ENCODE measurements around the gene KIF3A. TPM values are rescaled to one million over a fixed set of nuclear protein-coding genes. Genes with fewer than 3 reads are reported as not detected.

Gene KIF3A
- polyA plus RNA-seq, 1 donor from 2014 or later = 94.4 TPM

DNA sequence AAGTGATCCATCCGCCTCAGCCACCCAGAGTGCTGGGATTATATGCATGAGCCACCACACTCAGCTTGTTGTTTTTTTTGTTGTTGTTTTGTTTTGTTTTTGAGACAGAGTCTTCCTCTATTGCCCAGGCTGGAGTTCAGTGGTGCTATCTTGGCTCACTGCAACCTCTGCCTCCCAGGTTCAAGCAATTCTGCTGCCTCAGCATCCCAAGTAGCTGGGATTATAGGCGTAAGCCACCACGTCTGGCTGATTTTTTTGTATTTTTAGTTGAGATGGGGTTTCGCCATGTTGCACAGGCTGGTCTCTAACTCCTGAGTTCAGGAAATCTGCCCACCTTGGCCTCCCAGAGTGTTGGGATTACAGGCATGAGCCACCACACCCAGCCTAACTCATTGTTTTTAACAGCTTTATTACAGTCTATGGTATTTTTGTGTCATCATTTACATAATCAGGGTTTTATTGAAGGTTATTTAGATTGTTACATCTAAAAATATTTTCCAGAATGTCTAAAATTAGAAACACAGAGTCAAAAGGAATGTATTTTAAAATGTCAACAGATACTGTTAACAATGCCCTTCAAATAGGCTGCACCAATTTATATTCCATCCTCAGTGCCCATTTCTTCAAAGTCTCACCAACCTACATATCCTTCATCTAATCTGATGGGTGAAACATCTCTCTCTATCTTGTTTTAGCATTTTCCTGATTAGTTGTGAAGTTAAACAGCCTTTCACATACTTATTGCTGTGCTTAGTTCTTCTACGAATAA lies 18.6 kb downstream of the KIF3A start:
- H3K4me3 ChIP-seq (ENCODE audit: low read length) = no peak overlapping the region
- H3K4me2 ChIP-seq (ENCODE audit: low read length) = no peak overlapping the region
- no peaks in the 10 kb centered on the region for H4K20me1 ChIP-seq (ENCODE audit: insufficient read depth)
- H3K9ac ChIP-seq (ENCODE audit: low read length) = no peak overlapping the region
- H3K9me2 ChIP-seq (ENCODE audit: insufficient read depth, low read length) = no peaks in the 10 kb centered on the region
- no peaks in the 10 kb centered on the region for H3K9me3 ChIP-seq (ENCODE audit: low read length)
- H3F3A ChIP-seq (ENCODE audit: insufficient read depth, low read length, poor library complexity, severe bottlenecking) = no peaks in the 10 kb centered on the region
- no peak for TF ChIP-seq POLR2AphosphoS5 (IDR thresholded peaks at IDR 0.05)
- TF ChIP-seq, protein P1, sequence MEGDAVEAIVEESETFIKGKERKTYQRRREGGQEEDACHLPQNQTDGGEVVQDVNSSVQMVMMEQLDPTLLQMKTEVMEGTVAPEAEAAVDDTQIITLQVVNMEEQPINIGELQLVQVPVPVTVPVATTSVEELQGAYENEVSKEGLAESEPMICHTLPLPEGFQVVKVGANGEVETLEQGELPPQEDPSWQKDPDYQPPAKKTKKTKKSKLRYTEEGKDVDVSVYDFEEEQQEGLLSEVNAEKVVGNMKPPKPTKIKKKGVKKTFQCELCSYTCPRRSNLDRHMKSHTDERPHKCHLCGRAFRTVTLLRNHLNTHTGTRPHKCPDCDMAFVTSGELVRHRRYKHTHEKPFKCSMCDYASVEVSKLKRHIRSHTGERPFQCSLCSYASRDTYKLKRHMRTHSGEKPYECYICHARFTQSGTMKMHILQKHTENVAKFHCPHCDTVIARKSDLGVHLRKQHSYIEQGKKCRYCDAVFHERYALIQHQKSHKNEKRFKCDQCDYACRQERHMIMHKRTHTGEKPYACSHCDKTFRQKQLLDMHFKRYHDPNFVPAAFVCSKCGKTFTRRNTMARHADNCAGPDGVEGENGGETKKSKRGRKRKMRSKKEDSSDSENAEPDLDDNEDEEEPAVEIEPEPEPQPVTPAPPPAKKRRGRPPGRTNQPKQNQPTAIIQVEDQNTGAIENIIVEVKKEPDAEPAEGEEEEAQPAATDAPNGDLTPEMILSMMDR (IDR thresholded peaks at IDR 0.05; ENCODE audit: poor library complexity, severe bottlenecking) = no peak
- TF ChIP-seq SMC3 (conservative IDR thresholded peaks at IDR 0.05; ENCODE audit: poor library complexity) = no peak
- no peak for TF ChIP-seq EP300 (conservative IDR thresholded peaks at IDR 0.05; ENCODE audit: poor library complexity, severe bottlenecking)
- TF ChIP-seq MXI1 (conservative IDR thresholded peaks at IDR 0.05; ENCODE audit: poor library complexity, severe bottlenecking) = no peak
- no peak for TF ChIP-seq EZH2 (IDR thresholded peaks at IDR 0.05; ENCODE audit: borderline replicate concordance, insufficient read depth, low read length, poor library complexity, severe bottlenecking)
- TF ChIP-seq TAF1 (IDR thresholded peaks at IDR 0.05; ENCODE audit: low read depth) = no peak
- TF ChIP-seq, protein P2, sequence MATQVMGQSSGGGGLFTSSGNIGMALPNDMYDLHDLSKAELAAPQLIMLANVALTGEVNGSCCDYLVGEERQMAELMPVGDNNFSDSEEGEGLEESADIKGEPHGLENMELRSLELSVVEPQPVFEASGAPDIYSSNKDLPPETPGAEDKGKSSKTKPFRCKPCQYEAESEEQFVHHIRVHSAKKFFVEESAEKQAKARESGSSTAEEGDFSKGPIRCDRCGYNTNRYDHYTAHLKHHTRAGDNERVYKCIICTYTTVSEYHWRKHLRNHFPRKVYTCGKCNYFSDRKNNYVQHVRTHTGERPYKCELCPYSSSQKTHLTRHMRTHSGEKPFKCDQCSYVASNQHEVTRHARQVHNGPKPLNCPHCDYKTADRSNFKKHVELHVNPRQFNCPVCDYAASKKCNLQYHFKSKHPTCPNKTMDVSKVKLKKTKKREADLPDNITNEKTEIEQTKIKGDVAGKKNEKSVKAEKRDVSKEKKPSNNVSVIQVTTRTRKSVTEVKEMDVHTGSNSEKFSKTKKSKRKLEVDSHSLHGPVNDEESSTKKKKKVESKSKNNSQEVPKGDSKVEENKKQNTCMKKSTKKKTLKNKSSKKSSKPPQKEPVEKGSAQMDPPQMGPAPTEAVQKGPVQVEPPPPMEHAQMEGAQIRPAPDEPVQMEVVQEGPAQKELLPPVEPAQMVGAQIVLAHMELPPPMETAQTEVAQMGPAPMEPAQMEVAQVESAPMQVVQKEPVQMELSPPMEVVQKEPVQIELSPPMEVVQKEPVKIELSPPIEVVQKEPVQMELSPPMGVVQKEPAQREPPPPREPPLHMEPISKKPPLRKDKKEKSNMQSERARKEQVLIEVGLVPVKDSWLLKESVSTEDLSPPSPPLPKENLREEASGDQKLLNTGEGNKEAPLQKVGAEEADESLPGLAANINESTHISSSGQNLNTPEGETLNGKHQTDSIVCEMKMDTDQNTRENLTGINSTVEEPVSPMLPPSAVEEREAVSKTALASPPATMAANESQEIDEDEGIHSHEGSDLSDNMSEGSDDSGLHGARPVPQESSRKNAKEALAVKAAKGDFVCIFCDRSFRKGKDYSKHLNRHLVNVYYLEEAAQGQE (IDR thresholded peaks at IDR 0.05; ENCODE audit: borderline replicate concordance) = no peak
- no peak for TF ChIP-seq RAD21 (conservative IDR thresholded peaks at IDR 0.05)
- H2AFZ ChIP-seq (ENCODE audit: low read depth, low read length) = no peak overlapping the region
- no peaks in the 10 kb centered on the region for H3K27me3 ChIP-seq (ENCODE audit: insufficient read depth, low read depth, low read length)
- no peak overlapping the region for H3K27ac ChIP-seq (ENCODE audit: low read length)
- H3K79me2 ChIP-seq (replicated peaks; ENCODE audit: insufficient read depth, low read length) = peaks cover 4% of the 10 kb centered on the region
- peaks cover 10% of the 10 kb centered on the region for H3K36me3 ChIP-seq (ENCODE audit: insufficient read depth, low read length)

DNA sequence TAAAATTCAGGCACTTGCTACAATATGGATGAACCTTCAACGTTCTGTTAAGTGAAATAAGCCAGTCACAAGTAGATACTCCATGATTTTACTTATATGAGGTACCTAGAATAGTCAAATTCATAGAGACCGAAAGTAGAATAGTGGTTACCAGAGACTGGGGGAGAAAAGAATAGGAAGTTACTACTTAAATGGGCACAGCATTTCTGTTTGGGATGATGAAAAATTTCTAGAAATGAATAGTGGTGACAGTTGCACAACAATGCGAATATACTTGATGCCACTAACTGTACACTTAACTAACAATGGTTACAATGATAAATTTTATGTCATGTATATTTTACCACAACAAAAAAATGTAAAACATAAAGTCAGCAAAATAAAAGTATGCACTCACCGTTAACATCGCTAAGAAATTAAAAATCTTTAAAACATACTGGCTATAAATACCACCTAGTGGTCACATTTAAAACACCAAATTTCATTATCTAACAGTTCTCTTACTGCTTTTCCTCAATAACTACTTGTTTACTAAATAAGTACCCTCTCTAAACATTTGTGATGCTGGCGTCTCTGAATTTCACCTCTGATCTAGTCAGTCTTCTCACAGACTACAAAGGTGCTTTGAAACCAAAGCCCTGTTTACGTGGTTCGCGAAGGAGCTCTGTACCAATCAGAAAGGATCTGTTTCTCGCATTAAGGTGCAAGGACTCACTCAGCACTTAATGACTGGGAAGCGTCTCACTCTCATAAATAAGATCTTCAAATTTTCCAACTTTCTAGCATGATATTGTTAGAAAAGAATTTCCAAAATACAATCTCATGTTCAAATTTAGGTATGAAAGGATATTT lies 22.7 kb downstream of the KIF3A start:
- Histone ChIP-seq H3K27ac (ENCODE audit: low read length) (no peak overlapping the region), H3K9ac (ENCODE audit: low read length) (no peak overlapping the region), H3K36me3 (ENCODE audit: insufficient read depth, low read length) (peaks cover 16% of the 10 kb centered on the region), H2AFZ (ENCODE audit: low read depth, low read length) (no peak overlapping the region), H3K9me3 (ENCODE audit: low read length) (no peaks in the 10 kb centered on the region), H3K4me2 (ENCODE audit: low read length) (no peak overlapping the region), H3F3A (ENCODE audit: insufficient read depth, low read length, poor library complexity, severe bottlenecking) (no peaks in the 10 kb centered on the region), H3K9me2 (ENCODE audit: insufficient read depth, low read length) (no peaks in the 10 kb centered on the region), H4K20me1 (ENCODE audit: insufficient read depth) (no peaks in the 10 kb centered on the region), H3K27me3 (ENCODE audit: insufficient read depth, low read depth, low read length) (no peaks in the 10 kb centered on the region), H3K79me2 (replicated peaks; ENCODE audit: insufficient read depth, low read length) (no peaks in the 10 kb centered on the region), H3K4me3 (ENCODE audit: low read length) (no peak overlapping the region)
- TF ChIP-seq, protein P1 (IDR thresholded peaks at IDR 0.05; ENCODE audit: poor library complexity, severe bottlenecking) = peak; percentile 32
- no peak for TF ChIP-seq RAD21 (conservative IDR thresholded peaks at IDR 0.05)

All from neural cell (in vitro differentiated cells).